GM12878 (cell line): ENCODE measurements around the gene THSD4.

Source experiments
- BHLHE40 ChIP-seq, 2 experiments: fragments of 450-650 bp in 1 of 2; IDR thresholded peaks; 2 replicates each; pipeline ENCODE4 v1.6.1; 2011 to 2017; ENCODE audit warnings: low read depth in 2 of 2, borderline replicate concordance in 1 of 2, improper control_type of control experiment in 1 of 2, low read length in 1 of 2, mild to moderate bottlenecking in 1 of 2
- BRCA1 ChIP-seq: IDR thresholded peaks from 2 replicates; pipeline ENCODE4 v1.6.1; 2011; ENCODE audit warnings: low read depth, low read length, improper control_type of control experiment
- CTCF ChIP-seq, 3 experiments: IDR thresholded peaks in 2 of 3; conservative IDR thresholded peaks in 1 of 3; 2 replicates each; pipeline ENCODE4 v1.5.1; 2011; ENCODE audit warnings: low read depth in 3 of 3, low read length in 3 of 3, mild to moderate bottlenecking in 3 of 3, control low read depth in 2 of 3, moderate library complexity in 2 of 3, inconsistent platforms in 1 of 3, mixed read lengths in 1 of 3; ENCODE audit not compliant: control insufficient read depth in 2 of 3, insufficient read depth in 1 of 3; ENCODE audit errors: extremely low read depth in 1 of 3
- MAX ChIP-seq: IDR thresholded peaks from 2 replicates; pipeline ENCODE4 v1.6.1; 2012; ENCODE audit warnings: low read depth, low read length, improper control_type of control experiment
- MYC ChIP-seq: IDR thresholded peaks from 2 replicates; pipeline ENCODE4 v1.6.1; 2011; ENCODE audit warnings: mild to moderate bottlenecking, low read length, moderate library complexity, inconsistent platforms; ENCODE audit not compliant: insufficient read depth, insufficient replicate concordance, insufficient read length, severe bottlenecking
- PAX5 ChIP-seq: IDR thresholded peaks from 2 replicates; pipeline ENCODE4 v1.6.1; 2011; ENCODE audit warnings: low read depth, low read length, borderline replicate concordance
- REST ChIP-seq: IDR thresholded peaks from 2 replicates; pipeline ENCODE4 v1.6.1; 2012; ENCODE audit warnings: mild to moderate bottlenecking, low read depth, low read length
- USF1 ChIP-seq: IDR thresholded peaks from 2 replicates; pipeline ENCODE4 v1.6.1; 2011; ENCODE audit warnings: borderline replicate concordance, low read depth, mild to moderate bottlenecking, moderate library complexity, mixed read lengths, low read length; ENCODE audit not compliant: insufficient read depth; ENCODE audit errors: extremely low read length
- YY1 ChIP-seq: IDR thresholded peaks from 2 replicates; pipeline ENCODE4 v1.6.1; 2011; ENCODE audit warnings: low read depth, mild to moderate bottlenecking, low read length

DNA sequence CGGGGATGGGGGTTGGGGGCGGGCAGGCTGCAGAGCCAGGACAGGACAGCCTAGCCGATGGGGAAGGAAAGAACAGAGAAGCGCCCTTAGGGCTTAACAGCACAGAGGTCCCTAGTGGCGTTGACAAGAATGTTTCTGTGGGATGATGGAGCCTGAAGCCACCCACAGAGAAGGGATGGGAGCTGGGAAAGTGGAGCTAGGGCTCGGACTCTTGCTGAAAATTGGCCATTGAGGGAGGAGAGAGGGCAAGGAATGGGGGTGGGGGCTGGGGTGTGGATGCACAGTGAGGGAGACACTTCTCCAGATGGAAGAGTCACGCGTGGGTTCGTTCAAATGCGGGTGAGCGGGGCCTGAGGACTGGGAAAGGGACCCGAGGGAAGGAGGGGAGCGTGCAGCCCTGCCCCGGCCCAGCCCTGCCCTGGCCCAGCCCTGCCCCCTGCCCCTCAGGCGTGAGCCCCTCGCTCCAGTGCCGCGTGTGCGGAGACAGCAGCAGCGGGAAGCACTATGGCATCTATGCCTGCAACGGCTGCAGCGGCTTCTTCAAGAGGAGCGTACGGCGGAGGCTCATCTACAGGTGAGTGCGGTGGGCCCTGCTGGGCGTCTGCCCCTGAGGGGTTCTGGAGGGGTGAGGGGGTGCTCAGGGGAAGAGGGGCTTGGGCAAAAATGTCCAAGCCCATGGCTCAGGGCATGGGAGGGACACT lies 695.9 kb downstream of the THSD4 start:
- TF ChIP-seq MAX (no peak), BHLHE40 (IDR thresholded peaks at IDR 0.05; ENCODE audit: borderline replicate concordance in 1 of 2, low read depth in 2 of 2, low read length in 1 of 2) (no peak), CTCF (IDR thresholded peaks at IDR 0.05 in 2 of 3, conservative IDR thresholded peaks at IDR 0.05 in 1 of 3; ENCODE audit: control insufficient read depth in 2 of 3, extremely low read depth in 1 of 3, insufficient read depth in 1 of 3, low read depth in 3 of 3, low read length in 3 of 3) (no peak), USF1 (no peak), MYC (no peak), BRCA1 (no peak), REST (no peak), PAX5 (no peak), YY1 (no peak)
